ENCODE measurements around the gene FGD5. TPM values are rescaled to one million over a fixed set of nuclear protein-coding genes. Genes with fewer than 3 reads are reported as not detected.

The FGD5 gene
- total and polyA plus RNA-seq, 9 of the 15 experiments (the other 6 are each of a cell fraction or from before 2014, with no cell fraction given): 0.18 TPM; not detected in 8

GRCh38 chr3:14905055-14905657, 86.4 kb downstream of the FGD5 start:
- H2AFZ ChIP-seq (ENCODE audit: low read depth, low read length): no peak overlapping the region
- intact Hi-C loops (cut with micrococcal nuclease) (no loop called here), in situ Hi-C loops (cut with MboI) (loop anchor here (25.0 kb wide), 2 partner anchors 393 to 1243 kb away; no protein-coding TSS in a partner anchor)
- no peak overlapping the region for H3K27ac ChIP-seq (ENCODE audit: extremely low read depth, low read depth, low read length)
- ChIA-PET POLR2A (no interaction called here), CTCF (ENCODE audit: low intra/inter-chr PET ratio) (no interaction called here)
- BruUV-seq (replicated peaks): no TSS peak
- FAIRE-seq: peak; percentile 70
- no peak for ATAC-seq
- no peaks in the 10 kb centered on the region for H3K9me1 ChIP-seq (ENCODE audit: control insufficient read depth, insufficient read depth, low read length)
- no peak for DNase-seq (ENCODE audit: extremely low read depth in 1 of 4, low spot score in 3 of 4)
- H3K9me3 ChIP-seq (replicated peaks; ENCODE audit: control insufficient read depth, insufficient read depth, low read depth, low read length): peaks cover 4% of the 10 kb centered on the region; the same call in 1 of the 2 replicates
- no peak overlapping the region for H3K9ac ChIP-seq (ENCODE audit: insufficient read depth in 1 of 2, low read depth in 2 of 2, low read length in 2 of 2)
- H3K4me1 ChIP-seq (replicated peaks in 1 of 2; ENCODE audit: control insufficient read depth in 2 of 2, insufficient read depth in 2 of 2, low read length in 2 of 2): no peaks in the 10 kb centered on the region
- WGBS (ENCODE audit: insufficient coverage, low coverage, missing lambda C conversion rate): 5% methylated on average over 6 of the region's 6 CpGs
- no peaks in the 10 kb centered on the region for H4K20me1 ChIP-seq (replicated peaks; ENCODE audit: control insufficient read depth, insufficient read depth, low read length)
- H3K79me2 ChIP-seq (ENCODE audit: control insufficient read depth, insufficient read depth, low read length): no peaks in the 10 kb centered on the region
- H3K36me3 ChIP-seq (ENCODE audit: control insufficient read depth, insufficient read depth, low read length): no peaks in the 10 kb centered on the region
- no peak overlapping the region for H3K4me3 ChIP-seq
- peaks cover 10 to 51% of the 10 kb centered on the region in 2 experiments for H3K27me3 ChIP-seq (ENCODE audit: control insufficient read depth in 2 of 2, insufficient read depth in 2 of 2, low read length in 2 of 2)
- H3K4me2 ChIP-seq (ENCODE audit: insufficient read depth, low read length): no peak overlapping the region
- TF ChIP-seq TRIM24 (IDR thresholded peaks at IDR 0.05): peak; percentile 61 to 88
- no peak for TF ChIP-seq CBX2 (IDR thresholded peaks at IDR 0.05; ENCODE audit: insufficient read depth, low read length, poor library complexity, severe bottlenecking)
- TF ChIP-seq FOXM1 (IDR thresholded peaks at IDR 0.05; ENCODE audit: low read depth): no peak
- TF ChIP-seq FOXM1 (CRISPR knock-in tag; IDR thresholded peaks at IDR 0.05; ENCODE audit: low read depth): no peak
- 0 out of 4 replicates have a peak, but pooled peaks of 1 of the 2 experiments have one; percentile 21 for TF ChIP-seq MLLT1 (IDR thresholded peaks at IDR 0.05)
- no peak for TF ChIP-seq SRSF1 (IDR thresholded peaks at IDR 0.05; ENCODE audit: low read depth, low read length)
- peak; percentile 91 for TF ChIP-seq XRCC3 (IDR thresholded peaks at IDR 0.05)
- TF ChIP-seq HDAC1 (IDR thresholded peaks at IDR 0.05): peak in 1 of 2 experiments; percentile 91; a peak in 2 of 4 replicates
- no peak for TF ChIP-seq ZNF785 (CRISPR knock-in tag; IDR thresholded peaks at IDR 0.05)
- TF ChIP-seq TCF3 (CRISPR knock-in tag; IDR thresholded peaks at IDR 0.05): no peak
- peak; percentile 92 for TF ChIP-seq CBX1 (IDR thresholded peaks at IDR 0.05; ENCODE audit: low read depth)
- TF ChIP-seq ZEB2 (IDR thresholded peaks at IDR 0.05): peak; percentile 69
- TF ChIP-seq BRD9 (IDR thresholded peaks at IDR 0.05; ENCODE audit: low read depth, partially characterized antibody): no peak
- TF ChIP-seq EGR1 (conservative IDR thresholded peaks at IDR 0.05): no peak
- no peak for TF ChIP-seq ADNP (tag; IDR thresholded peaks at IDR 0.05)
- TF ChIP-seq TSC22D4 (tag; IDR thresholded peaks at IDR 0.05): 0 out of 2 replicates have a peak, but pooled peaks have one; percentile 28
- TF ChIP-seq CBX3 (IDR thresholded peaks at IDR 0.05; ENCODE audit: borderline replicate concordance in 1 of 2, low read length in 2 of 2): peak in 1 of 2 experiments; percentile 100; a peak in 2 of 3 replicates
- TF ChIP-seq ZNF280A (IDR thresholded peaks at IDR 0.05; ENCODE audit: low read depth, partially characterized antibody): peak; percentile 97
- no peak for TF ChIP-seq BMI1 (IDR thresholded peaks at IDR 0.05; ENCODE audit: low read length)
- peak; percentile 99 for TF ChIP-seq TRIM28 (IDR thresholded peaks at IDR 0.05)
- peak; percentile 87 for TF ChIP-seq EHMT2 (IDR thresholded peaks at IDR 0.05)
- no peak for TF ChIP-seq HMG20B (CRISPR knock-in tag; IDR thresholded peaks at IDR 0.05)
- peak; percentile 98 for TF ChIP-seq CBX5 (IDR thresholded peaks at IDR 0.05; ENCODE audit: borderline replicate concordance, low read depth)
- TF ChIP-seq ARNT (IDR thresholded peaks at IDR 0.05): peak in 1 of 2 experiments; percentile 51; a peak in 1 of 4 replicates

All from K562 (cell line).